Keratinocyte (primary cell): ENCODE data around the gene RFX8. TPM values are rescaled to one million over a fixed set of nuclear protein-coding genes. Genes with fewer than 3 reads are reported as not detected.

ENCODE experiments used
- DNase-seq: peaks from one replicate; pipeline ENCODE4 v3.0.0-alpha.2; 2011; ENCODE audit warnings: low read depth, missing footprints, low spot score
- FAIRE-seq: peaks from 2 replicates; lab custom pipeline; 2011; peaks lifted over from hg19 to GRCh38; lab: Jason Lieb, UNC
- H2AFZ ChIP-seq: 2 replicates; pipeline ENCODE4 v1.6.0; 2012; ENCODE audit warnings: low read length, control low read depth, inconsistent platforms; ENCODE audit not compliant: control insufficient read depth
- H3K27ac ChIP-seq: 2 replicates; pipeline ENCODE4 v1.5.1; 2011; ENCODE audit warnings: low read length; ENCODE audit not compliant: control insufficient read depth, insufficient read depth
- H3K27me3 ChIP-seq: 3 replicates; pipeline ENCODE4 v1.6.0; 2011; ENCODE audit warnings: low read length; ENCODE audit not compliant: control insufficient read depth, insufficient read depth; ENCODE audit errors: extremely low read depth
- H3K36me3 ChIP-seq, 2 experiments: 2 replicates in 1 of 2; 3 replicates in 1 of 2; pipeline ENCODE4 v1.5.1; 2011; ENCODE audit warnings: low read length in 2 of 2, mild to moderate bottlenecking in 1 of 2; ENCODE audit not compliant: control insufficient read depth in 2 of 2, insufficient read depth in 2 of 2; ENCODE audit errors: extremely low read depth in 1 of 2
- H3K4me1 ChIP-seq: 3 replicates; pipeline ENCODE4 v1.5.1; 2011; ENCODE audit warnings: low read length; ENCODE audit not compliant: control insufficient read depth, insufficient read depth; ENCODE audit errors: extremely low read depth
- H3K4me2 ChIP-seq: 3 replicates; pipeline ENCODE4 v1.6.0; 2011; ENCODE audit warnings: low read depth, low read length; ENCODE audit not compliant: control insufficient read depth, insufficient read depth; ENCODE audit errors: extremely low read depth
- H3K4me3 ChIP-seq, 3 experiments: fragments of 200-600 bp in 1 of 3; sonication (generic) in 1 of 3; 2 replicates in 2 of 3; 3 replicates in 1 of 3; pipeline ENCODE4 v1.5.1; 2011 to 2016; ENCODE audit warnings: low read length in 3 of 3, mild to moderate bottlenecking in 3 of 3, control low read depth in 2 of 3, inconsistent platforms in 1 of 3, low read depth in 1 of 3, mixed read lengths in 1 of 3, mixed run types in 1 of 3, moderate library complexity in 1 of 3; ENCODE audit not compliant: control insufficient read depth in 2 of 3, insufficient read depth in 2 of 3; ENCODE audit errors: extremely low read depth in 1 of 3
- H3K79me2 ChIP-seq: 2 replicates; pipeline ENCODE4 v1.6.0; 2012; ENCODE audit warnings: low read length; ENCODE audit not compliant: control insufficient read depth, insufficient read depth
- H3K9ac ChIP-seq: 3 replicates; pipeline ENCODE4 v1.6.0; 2011; ENCODE audit warnings: low read length; ENCODE audit not compliant: control insufficient read depth, insufficient read depth; ENCODE audit errors: extremely low read depth
- H3K9me1 ChIP-seq: 3 replicates; pipeline ENCODE4 v1.6.0; 2011; ENCODE audit warnings: low read length; ENCODE audit not compliant: control insufficient read depth, insufficient read depth; ENCODE audit errors: extremely low read depth
- H3K9me3 ChIP-seq: 2 replicates; pipeline ENCODE4 v1.5.1; 2012; ENCODE audit warnings: low read depth, low read length; ENCODE audit not compliant: control insufficient read depth
- H4K20me1 ChIP-seq: 3 replicates; pipeline ENCODE4 v1.6.0; 2011; ENCODE audit warnings: low read length; ENCODE audit not compliant: control insufficient read depth, insufficient read depth; ENCODE audit errors: extremely low read depth
- CTCF ChIP-seq, 3 experiments: IDR thresholded peaks in 1 of 3; conservative IDR thresholded peaks in 1 of 3; optimal IDR thresholded peaks in 1 of 3; 2 replicates in 2 of 3; 3 replicates in 1 of 3; pipeline versions ENCODE3 to v1.5.1; 2011; ENCODE audit warnings: low read length in 3 of 3, mild to moderate bottlenecking in 3 of 3, moderate library complexity in 2 of 3, control low read depth in 1 of 3, inconsistent platforms in 1 of 3; ENCODE audit not compliant: insufficient read depth in 2 of 3; ENCODE audit errors: extremely low read depth in 1 of 3
- EZH2 ChIP-seq: IDR thresholded peaks from one replicate; pipeline ENCODE4 v1.6.1; 2012; ENCODE audit warnings: inconsistent platforms, mild to moderate bottlenecking, low read length, moderate library complexity
- dilution Hi-C: fragments of 300-500 bp; cut with MboI; formaldehyde crosslinking; loops from one replicate; pipeline ENCODE4 v1.7.0; 2020; ENCODE audit warnings: low sequenced_read_pairs; ENCODE audit not compliant: extremely low pct_ligation_motif_present
- polyA plus RNA-seq, 5 experiments: library from polyadenylated mRNA; depleted of rRNA in 3 of 5; stranded (reverse) in 3 of 5; stranded (forward) in 1 of 5; unstranded in 1 of 5; fragments of >200 nt; gene quantifications; 1 replicate in 1 of 5; 2 replicates in 3 of 5; 3 replicates in 1 of 5; pipeline versions ENCODE4 v1.2.1 to v1.2.3, GENCODE V29; 2011 to 2012; ENCODE audit warnings: missing spikeins in 2 of 5, low read depth in 1 of 5, low replicate concordance in 1 of 5

Gene RFX8
- polyA plus RNA-seq, 1 donor (not counting 4 experiments of a cell fraction or from before 2014, with no cell fraction given) = 0.05 TPM

GRCh38 chr2:101479810-101480209, 4.9 kb upstream of the RFX8 start:
- dilution Hi-C loops = no loop called here
- H2AFZ ChIP-seq = no peak overlapping the region
- no peaks in the 10 kb centered on the region for H4K20me1 ChIP-seq
- TF ChIP-seq EZH2 (no peak), CTCF (optimal IDR thresholded peaks at IDR 0.05 in 1 of 3, IDR thresholded peaks at IDR 0.05 in 1 of 3, conservative IDR thresholded peaks at IDR 0.05 in 1 of 3; ENCODE audit: extremely low read depth in 1 of 3, insufficient read depth in 2 of 3, low read length in 3 of 3) (no peak)
- H3K4me3 ChIP-seq = no peak overlapping the region
- H3K36me3 ChIP-seq = no peaks in the 10 kb centered on the region
- no peak overlapping the region for H3K9ac ChIP-seq
- H3K27ac ChIP-seq = no peak overlapping the region
- FAIRE-seq (no peak), DNase-seq (no peak)
- no peaks in the 10 kb centered on the region for H3K9me3 ChIP-seq
- H3K4me1 ChIP-seq = no peaks in the 10 kb centered on the region
- no peaks in the 10 kb centered on the region for H3K9me1 ChIP-seq
- no peak overlapping the region for H3K4me2 ChIP-seq
- no peaks in the 10 kb centered on the region for H3K27me3 ChIP-seq
- no peaks in the 10 kb centered on the region for H3K79me2 ChIP-seq

GRCh38 chr2:101479328-101479727, 4.4 kb upstream of the RFX8 start:
- Histone ChIP-seq H3K4me3 (no peak overlapping the region), H2AFZ (no peak overlapping the region), H3K9me3 (no peaks in the 10 kb centered on the region), H3K9ac (no peak overlapping the region), H3K36me3 (no peaks in the 10 kb centered on the region), H3K79me2 (no peaks in the 10 kb centered on the region), H4K20me1 (no peaks in the 10 kb centered on the region), H3K4me2 (no peak overlapping the region), H3K27me3 (no peaks in the 10 kb centered on the region), H3K4me1 (no peaks in the 10 kb centered on the region), H3K27ac (no peak overlapping the region), H3K9me1 (no peaks in the 10 kb centered on the region)
- dilution Hi-C loops = no loop called here
- DNase-seq = no peak
- TF ChIP-seq EZH2 = no peak
- no peak for TF ChIP-seq CTCF (optimal IDR thresholded peaks at IDR 0.05 in 1 of 3, IDR thresholded peaks at IDR 0.05 in 1 of 3, conservative IDR thresholded peaks at IDR 0.05 in 1 of 3; ENCODE audit: extremely low read depth in 1 of 3, insufficient read depth in 2 of 3, low read length in 3 of 3)
- FAIRE-seq = no peak
